OCI-LY7 (cell line): Measurements from ENCODE around the gene CNIH3. TPM values are rescaled to one million over a fixed set of nuclear protein-coding genes. Genes with fewer than 3 reads are reported as not detected.

Experiments
- BruUV-seq: library from RNA; stranded (reverse); fragments of 400-500 nt; replicated peaks from 2 replicates; lab custom pipeline; 2021; lab: Mats Ljungman, UMichigan
- CTCF ChIA-PET: fragments of 300-600 bp; sonication (Branson Sonifier 250); formaldehyde crosslinking; loops from one replicate; lab custom pipeline; 2022; ENCODE audit warnings: antibody characterized with exemption; ENCODE audit not compliant: unreplicated experiment; lab: Charles Lee
- POLR2A ChIA-PET: fragments of 300-600 bp; sonication (Branson Sonifier 250); formaldehyde crosslinking; loops from one replicate; lab custom pipeline; 2022; ENCODE audit warnings: antibody characterized with exemption; lab: Charles Lee
- DNase-seq: peaks from one replicate; pipeline ENCODE4 v3.0.0-alpha.2; 2015; ENCODE audit warnings: low spot score
- H2AFZ ChIP-seq: fragments of 200-600 bp; sonication (generic), shearing (Covaris generic); 2 replicates; pipeline ENCODE4 v1.6.1; 2014; ENCODE audit warnings: mild to moderate bottlenecking, antibody characterized with exemption, low read length, moderate library complexity
- H3K27ac ChIP-seq: fragments of 200-600 bp; sonication (generic); 2 replicates; pipeline ENCODE4 v1.5.1; 2014; ENCODE audit warnings: mixed run types, low read depth, mild to moderate bottlenecking, moderate library complexity, low read length, inconsistent platforms; ENCODE audit not compliant: poor library complexity, severe bottlenecking
- H3K36me3 ChIP-seq: fragments of 200-600 bp; sonication (generic); 2 replicates; pipeline ENCODE4 v1.6.1; 2014; ENCODE audit warnings: mild to moderate bottlenecking, antibody characterized with exemption, low read length, moderate library complexity, mixed read lengths; ENCODE audit not compliant: insufficient read depth
- H3K4me1 ChIP-seq: fragments of 200-600 bp; sonication (generic); 2 replicates; pipeline ENCODE4 v1.5.1; 2014; ENCODE audit warnings: mild to moderate bottlenecking, low read length; ENCODE audit not compliant: insufficient read depth, poor library complexity, severe bottlenecking
- H3K4me2 ChIP-seq: fragments of 200-600 bp; sonication (generic); 2 replicates; pipeline ENCODE4 v1.6.1; 2014; ENCODE audit warnings: mild to moderate bottlenecking, low read length
- H3K4me3 ChIP-seq: fragments of 200-600 bp; sonication (generic); 2 replicates; pipeline ENCODE4 v1.5.1; 2014; ENCODE audit warnings: mild to moderate bottlenecking, low read depth, low read length; ENCODE audit not compliant: poor library complexity, severe bottlenecking
- H3K79me2 ChIP-seq: fragments of 200-600 bp; sonication (generic); 2 replicates; pipeline ENCODE4 v1.6.1; 2016; ENCODE audit warnings: low read depth, mild to moderate bottlenecking, low read length, moderate library complexity, mixed read lengths; ENCODE audit not compliant: insufficient read depth
- H3K9me2 ChIP-seq: fragments of 200-600 bp; sonication (generic); 2 replicates; pipeline ENCODE4 v1.6.1; 2016; ENCODE audit warnings: mild to moderate bottlenecking, low read length, mixed read lengths; ENCODE audit not compliant: insufficient read depth
- H3K9me3 ChIP-seq: fragments of 200-600 bp; sonication (generic); 2 replicates; pipeline ENCODE4 v1.6.1; 2014; ENCODE audit warnings: mild to moderate bottlenecking, mixed run types, low read length, mixed read lengths
- H4K20me1 ChIP-seq: fragments of 200-600 bp; sonication (generic); 2 replicates; pipeline ENCODE4 v1.6.1; 2014; ENCODE audit warnings: mild to moderate bottlenecking, antibody characterized with exemption, low read length, moderate library complexity, mixed read lengths; ENCODE audit not compliant: insufficient read depth
- EZH2phosphoT487 ChIP-seq: fragments of 200-600 bp; sonication (generic); IDR thresholded peaks from 2 replicates; pipeline ENCODE4 v1.6.1; 2018; ENCODE audit warnings: low read depth, borderline replicate concordance, mild to moderate bottlenecking, mixed run types, antibody characterized with exemption, low read length, moderate library complexity, mixed read lengths
- intact Hi-C: fragments of 100-400 bp; cut with micrococcal nuclease; formaldehyde crosslinking; loops from one replicate; pipeline ENCODE4 v1.10.0; 2022; ENCODE audit not compliant: unreplicated experiment
- total RNA-seq, 2 experiments: library from RNA; depleted of rRNA in 1 of 2; stranded (reverse); fragments of >200 nt in 1 of 2; shearing (Covaris generic) in 1 of 2; gene quantifications; 2 replicates each; pipeline ENCODE4 v1.2.3, GENCODE V29; 2014 to 2022
- TF ChIP-seq, protein P1 (sequence below): fragments of 200-600 bp; sonication (generic); conservative IDR thresholded peaks from 2 replicates; pipeline ENCODE4 v1.5.1; 2014; ENCODE audit warnings: mild to moderate bottlenecking, antibody characterized with exemption, low read length, moderate library complexity, mixed read lengths

The CNIH3 gene
- total RNA-seq, 2 experiments from 2014 or later: 1.9 to 2.4 TPM

DNA sequence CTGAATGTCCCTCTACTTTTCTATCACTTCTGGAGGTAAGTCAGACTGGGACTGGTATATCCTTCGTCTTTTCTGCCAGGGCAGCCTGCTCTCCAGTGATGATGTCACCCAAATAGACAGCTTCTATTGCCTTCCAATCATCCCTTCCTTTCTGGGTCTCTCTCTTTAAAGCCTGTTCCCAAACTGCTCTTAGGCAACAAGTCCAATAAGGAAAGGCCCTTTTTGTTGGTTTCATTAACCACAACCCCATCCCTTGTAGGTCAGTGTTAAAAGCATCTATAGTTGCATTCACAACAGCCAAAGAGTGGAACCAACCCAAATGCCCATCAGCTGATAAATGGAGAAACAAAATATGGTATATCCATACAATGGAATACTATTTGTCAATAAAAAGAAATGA lies 114.4 kb downstream of the CNIH3 start:
- CTCF ChIA-PET: no interaction called here

DNA sequence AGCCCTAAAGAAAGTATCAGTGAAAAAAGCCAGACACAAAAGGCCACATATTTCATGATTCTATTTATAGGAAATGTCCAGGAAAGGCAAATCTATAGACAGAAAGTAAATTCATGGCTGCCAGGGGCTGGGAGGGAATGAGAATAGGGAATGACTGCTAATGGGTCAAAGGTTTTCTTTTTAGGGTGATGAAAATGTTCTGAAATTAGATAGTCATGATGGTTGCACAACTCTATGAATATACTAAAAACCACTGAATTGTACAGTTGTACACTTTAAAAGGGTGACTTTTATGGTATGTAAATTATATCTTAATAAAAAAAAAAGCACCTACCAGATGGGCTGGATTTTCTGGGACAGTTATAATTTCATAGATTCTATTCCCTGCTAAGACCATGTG lies 114.8 kb downstream of the CNIH3 start:
- Histone ChIP-seq H4K20me1 (no peaks in the 10 kb centered on the region), H3K4me2 (no peak overlapping the region), H3K9me3 (no peaks in the 10 kb centered on the region), H3K4me3 (no peak overlapping the region), H3K36me3 (no peaks in the 10 kb centered on the region), H3K9me2 (no peaks in the 10 kb centered on the region), H3K27ac (no peak overlapping the region), H3K4me1 (no peaks in the 10 kb centered on the region), H2AFZ (no peak overlapping the region), H3K79me2 (no peaks in the 10 kb centered on the region)
- intact Hi-C loops: no loop called here
- POLR2A ChIA-PET: no interaction called here
- no peak for DNase-seq
- TF ChIP-seq, protein P1, sequence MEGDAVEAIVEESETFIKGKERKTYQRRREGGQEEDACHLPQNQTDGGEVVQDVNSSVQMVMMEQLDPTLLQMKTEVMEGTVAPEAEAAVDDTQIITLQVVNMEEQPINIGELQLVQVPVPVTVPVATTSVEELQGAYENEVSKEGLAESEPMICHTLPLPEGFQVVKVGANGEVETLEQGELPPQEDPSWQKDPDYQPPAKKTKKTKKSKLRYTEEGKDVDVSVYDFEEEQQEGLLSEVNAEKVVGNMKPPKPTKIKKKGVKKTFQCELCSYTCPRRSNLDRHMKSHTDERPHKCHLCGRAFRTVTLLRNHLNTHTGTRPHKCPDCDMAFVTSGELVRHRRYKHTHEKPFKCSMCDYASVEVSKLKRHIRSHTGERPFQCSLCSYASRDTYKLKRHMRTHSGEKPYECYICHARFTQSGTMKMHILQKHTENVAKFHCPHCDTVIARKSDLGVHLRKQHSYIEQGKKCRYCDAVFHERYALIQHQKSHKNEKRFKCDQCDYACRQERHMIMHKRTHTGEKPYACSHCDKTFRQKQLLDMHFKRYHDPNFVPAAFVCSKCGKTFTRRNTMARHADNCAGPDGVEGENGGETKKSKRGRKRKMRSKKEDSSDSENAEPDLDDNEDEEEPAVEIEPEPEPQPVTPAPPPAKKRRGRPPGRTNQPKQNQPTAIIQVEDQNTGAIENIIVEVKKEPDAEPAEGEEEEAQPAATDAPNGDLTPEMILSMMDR: no peak
- TF ChIP-seq EZH2phosphoT487: no peak
- CTCF ChIA-PET: no interaction called here
- no TSS peak for BruUV-seq

More for the DNA sequence above, 114.4 kb downstream of the CNIH3 start:
- DNase-seq: no peak
- H2AFZ ChIP-seq: no peak overlapping the region
- TF ChIP-seq, protein P1: no peak
- TF ChIP-seq EZH2phosphoT487: no peak
- H3K4me1 ChIP-seq: no peaks in the 10 kb centered on the region
- intact Hi-C loops: no loop called here
- H3K4me3 ChIP-seq: no peak overlapping the region
- POLR2A ChIA-PET: no interaction called here
- H4K20me1 ChIP-seq: no peaks in the 10 kb centered on the region
- H3K79me2 ChIP-seq: no peaks in the 10 kb centered on the region
- H3K9me3 ChIP-seq: no peaks in the 10 kb centered on the region
- H3K36me3 ChIP-seq: no peaks in the 10 kb centered on the region
- no peak overlapping the region for H3K27ac ChIP-seq
- no peak overlapping the region for H3K4me2 ChIP-seq
- no peaks in the 10 kb centered on the region for H3K9me2 ChIP-seq
- BruUV-seq: no TSS peak

DNA sequence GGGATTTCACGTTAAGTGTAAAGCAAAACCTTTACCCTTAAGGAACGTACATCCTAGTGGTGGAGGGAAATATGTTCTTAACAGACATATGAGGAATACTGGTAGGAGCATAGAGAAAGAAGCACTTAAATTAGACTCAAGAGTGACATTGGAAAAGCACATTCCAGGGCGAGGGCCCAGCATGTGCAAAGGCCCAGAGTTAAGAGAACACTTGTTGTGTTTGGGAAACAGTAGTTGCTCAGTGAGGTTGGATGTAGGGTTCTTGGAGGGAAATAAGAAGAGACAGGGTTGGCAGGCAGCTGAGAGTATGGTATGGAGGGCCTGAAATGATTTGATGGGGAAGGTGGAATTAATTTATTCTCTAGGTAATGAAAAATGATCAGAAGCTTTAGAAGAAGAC lies 115.5 kb downstream of the CNIH3 start:
- no peak for TF ChIP-seq EZH2phosphoT487
- TF ChIP-seq, protein P1: no peak
- Histone ChIP-seq H3K4me1 (no peaks in the 10 kb centered on the region), H3K4me2 (no peak overlapping the region), H3K27ac (no peak overlapping the region), H4K20me1 (no peaks in the 10 kb centered on the region), H2AFZ (no peak overlapping the region), H3K9me2 (no peaks in the 10 kb centered on the region), H3K9me3 (no peaks in the 10 kb centered on the region), H3K4me3 (no peak overlapping the region), H3K79me2 (no peaks in the 10 kb centered on the region), H3K36me3 (no peaks in the 10 kb centered on the region)
- intact Hi-C loops: no loop called here
- no peak for DNase-seq
- no TSS peak for BruUV-seq
- CTCF ChIA-PET: no interaction called here
- POLR2A ChIA-PET: no interaction called here
